Gastrocnemius medialis (tissue), 4 donors: ENCODE measurements around the gene TULP3. TPM values are rescaled to one million over a fixed set of nuclear protein-coding genes. Genes with fewer than 3 reads are reported as not detected.

Source experiments
- ATAC-seq, 2 donors: fragments of 150-250 bp; one replicate each; pipeline ENCODE4 v1.9.1; 2016
- DNase-seq, 2 donors: peaks; one replicate each; pipeline ENCODE4 v3.0.0-alpha.2; 2019
- H3K27ac ChIP-seq, 4 donors: fragments of 200-600 bp; sonication (generic); 1 replicate in 1 of 4; 2 replicates in 3 of 4; pipeline ENCODE4 v1.5.1; 2016 to 2018; ENCODE audit warnings: mild to moderate bottlenecking in 2 of 4, moderate library complexity in 1 of 4
- H3K27me3 ChIP-seq, 3 donors: fragments of 200-600 bp; sonication (generic) in 2 of 3; 1 replicate in 1 of 3; 2 replicates in 2 of 3; pipeline versions ENCODE4 v1.5.1 to v1.6.0; 2016 to 2019; ENCODE audit warnings: mild to moderate bottlenecking in 1 of 3, moderate library complexity in 1 of 3
- H3K36me3 ChIP-seq, 2 donors: fragments of 200-600 bp; sonication (generic) in 1 of 2; one replicate each; pipeline ENCODE4 v1.5.1; 2017 to 2018
- H3K4me1 ChIP-seq, 2 donors: fragments of 200-600 bp; sonication (generic) in 1 of 2; one replicate each; pipeline ENCODE4 v1.5.1; 2016 to 2017; ENCODE audit warnings: mild to moderate bottlenecking in 2 of 2
- H3K4me3 ChIP-seq, 4 donors: fragments of 200-600 bp; sonication (generic) in 3 of 4; 1 replicate in 1 of 4; 2 replicates in 3 of 4; pipeline ENCODE4 v1.5.1; 2016 to 2019; ENCODE audit warnings: mild to moderate bottlenecking in 2 of 4
- H3K9me3 ChIP-seq, 3 donors: fragments of 200-600 bp; sonication (generic) in 2 of 3; 1 replicate in 1 of 3; 2 replicates in 2 of 3; pipeline ENCODE4 v1.5.1; 2016 to 2019
- CTCF ChIP-seq, 5 experiments: fragments of 450-650 bp in 3 of 5; fragments of 200-600 bp in 2 of 5; sonication (generic) in 2 of 5; IDR thresholded peaks in 4 of 5; conservative IDR thresholded peaks in 1 of 5; 1 replicate in 4 of 5; 2 replicates in 1 of 5; pipeline ENCODE4 v1.5.1; 2016 to 2019; ENCODE audit warnings: antibody characterized with exemption in 5 of 5, mild to moderate bottlenecking in 3 of 5, moderate library complexity in 3 of 5
- POLR2A ChIP-seq, 2 donors: fragments of 450-650 bp; IDR thresholded peaks; one replicate each; pipeline ENCODE4 v1.6.1; 2017; ENCODE audit warnings: antibody characterized with exemption in 2 of 2, mild to moderate bottlenecking in 2 of 2, moderate library complexity in 2 of 2
- in situ Hi-C, 4 donors: fragments of 200-750 bp; cut with MboI; loops; one replicate each; pipeline versions ENCODE4 v1.15.0 to v1.8.0; 2017; ENCODE audit warnings: low sequenced_read_pairs in 4 of 4
- intact Hi-C: fragments of 100-400 bp; cut with DNase I; formaldehyde crosslinking; loops from one replicate; pipeline ENCODE4 v1.15.1; 2023; ENCODE audit warnings: low total_unique reads
- total RNA-seq, 4 donors: library from RNA; depleted of rRNA; stranded (reverse); fragments of >200 nt; gene quantifications; one replicate each; pipeline versions ENCODE4 v1.1.0 to v1.2.3, GENCODE V29; 2016

The TULP3 gene
- total RNA-seq, 4 donors from 2014 or later, result 2.8 to 15.8 (median 11.2) TPM

- Histone ChIP-seq H3K27me3 (no peaks in the 10 kb centered on the region), H3K27ac (peak overlapping the region; percentile 90 to 96 (median 92)), H3K9me3 (no peaks in the 10 kb centered on the region), H3K4me3 (peak overlapping the region; percentile 89 to 96 (median 93)), H3K36me3 (no peaks in the 10 kb centered on the region), H3K4me1 (peaks cover 15 to 19% of the 10 kb centered on the region in 2 donors)
- in situ Hi-C loops, result loop anchor here in 1 of 4 donors (25.0 kb wide), 1 partner anchor 147 kb away; no protein-coding TSS in a partner anchor
- DNase-seq (no peak), ATAC-seq (no peak)
- TF ChIP-seq CTCF (IDR thresholded peaks at IDR 0.05 in 4 of 5, conservative IDR thresholded peaks at IDR 0.05 in 1 of 5) (no peak), POLR2A (IDR thresholded peaks at IDR 0.05) (no peak)
- intact Hi-C loops, result loop anchor here (1.0 to 10.0 kb wide), 4 partner anchors 13 to 365 kb away; partner anchors contain the start of genes FOXM1, RHNO1 and TEAD4
Observed at GRCh38 chr12:2890001-2890387, 697 bp upstream of the TULP3 start.

DNA sequence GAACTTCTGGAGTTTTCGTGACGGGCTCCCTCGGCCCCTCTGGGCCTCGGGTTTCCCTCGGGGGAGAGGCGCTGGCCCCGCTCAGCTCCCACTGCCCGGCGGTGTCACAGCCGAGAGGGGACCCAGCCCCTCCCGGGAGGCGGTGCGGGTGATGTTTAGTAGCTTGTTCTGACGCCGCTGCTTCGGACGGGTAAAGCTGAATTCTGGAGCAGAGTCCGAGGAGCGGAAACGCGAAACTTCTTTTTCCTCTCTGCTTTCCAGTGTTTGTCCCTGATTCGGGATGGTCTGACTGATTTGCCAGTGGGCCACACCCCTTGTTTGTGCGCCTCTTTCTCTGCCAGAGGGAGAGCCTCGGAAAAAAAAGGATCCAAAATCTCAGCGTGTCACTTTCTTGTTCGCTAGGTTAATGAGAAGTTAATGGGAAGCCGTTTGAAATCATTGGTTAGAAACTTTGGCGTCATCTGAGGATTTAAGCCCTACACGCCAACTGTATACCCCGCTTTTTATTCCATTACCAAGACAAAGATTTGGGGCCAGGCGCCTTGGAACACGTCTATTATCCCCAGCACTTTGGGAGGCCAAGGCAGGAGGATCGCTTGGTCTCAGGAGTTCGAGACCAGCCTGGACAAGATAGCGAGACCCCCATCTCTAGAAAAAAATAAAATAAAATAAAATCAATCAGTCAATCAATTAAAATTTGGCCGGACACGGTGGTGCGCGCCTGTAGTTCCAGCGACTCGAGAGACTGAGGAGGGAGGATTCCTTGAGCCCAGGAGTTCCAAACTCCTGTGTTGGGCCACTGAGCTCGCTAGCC, 756 bp downstream of the TULP3 start:
- Histone ChIP-seq H3K4me1 (peaks cover 21 to 28% of the 10 kb centered on the region in 2 donors), H3K9me3 (no peaks in the 10 kb centered on the region), H3K4me3 (peak overlapping the region; percentile 89 to 96 (median 93)), H3K27ac (peak overlapping the region; percentile 90 to 96 (median 92)), H3K36me3 (no peaks in the 10 kb centered on the region), H3K27me3 (no peaks in the 10 kb centered on the region)
- ATAC-seq (peak; percentile 53 to 61), DNase-seq (peak; percentile 16 to 38)
- intact Hi-C loops (loop anchor here (1.0 to 10.0 kb wide), 4 partner anchors 31 to 363 kb away; partner anchors contain the start of gene TEAD4), in situ Hi-C loops (loop anchor here in 1 of 4 donors (25.0 kb wide), 1 partner anchor 146 kb away; no protein-coding TSS in a partner anchor)
- TF ChIP-seq POLR2A (IDR thresholded peaks at IDR 0.05) (no peak), CTCF (IDR thresholded peaks at IDR 0.05 in 4 of 5, conservative IDR thresholded peaks at IDR 0.05 in 1 of 5) (no peak)

DNA sequence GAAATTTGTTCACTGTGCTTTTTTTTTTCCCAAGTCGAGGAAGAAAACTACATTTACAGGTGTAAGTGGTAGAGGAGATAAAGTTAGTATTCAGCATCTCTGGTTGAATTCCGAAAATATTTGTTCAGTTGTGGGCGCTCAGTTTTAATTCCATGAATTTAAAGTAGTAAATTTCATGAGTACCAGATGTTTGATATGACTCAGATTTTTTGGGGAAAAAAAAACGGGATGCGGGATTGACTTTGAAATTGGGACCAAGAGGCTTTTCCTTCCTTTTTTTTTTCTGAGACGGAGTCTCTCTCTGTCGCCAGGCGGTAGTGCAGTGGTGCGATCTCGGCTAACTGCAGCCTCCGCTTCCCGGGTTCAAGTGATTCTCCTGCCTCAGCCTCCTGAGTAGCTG, 1.6 kb downstream of the TULP3 start:
- no peaks in the 10 kb centered on the region for H3K36me3 ChIP-seq
- peaks cover 23 to 31% of the 10 kb centered on the region in 2 donors for H3K4me1 ChIP-seq
- peak overlapping the region in 3 of 4 donors; percentile 13 to 96 (median 94) for H3K27ac ChIP-seq
- H3K9me3 ChIP-seq, result no peaks in the 10 kb centered on the region
- in situ Hi-C loops (loop anchor here in 1 of 4 donors (25.0 kb wide), 1 partner anchor 145 kb away; no protein-coding TSS in a partner anchor), intact Hi-C loops (loop anchor here (1.0 to 10.0 kb wide), 3 partner anchors 30 to 363 kb away; partner anchors contain the start of gene TEAD4)
- no peak for TF ChIP-seq POLR2A (IDR thresholded peaks at IDR 0.05)
- no peak for DNase-seq
- no peak for ATAC-seq
- H3K4me3 ChIP-seq, result peak overlapping the region in 2 of 4 donors; percentile 92 to 96
- no peaks in the 10 kb centered on the region for H3K27me3 ChIP-seq

GRCh38 chr12:2893007-2893406, 2.3 kb downstream of the TULP3 start:
- no peaks in the 10 kb centered on the region for H3K27me3 ChIP-seq
- no peak for ATAC-seq
- no peaks in the 10 kb centered on the region for H3K9me3 ChIP-seq
- intact Hi-C loops, result loop anchor here (5.0 to 10.0 kb wide), 2 partner anchors 64 to 362 kb away; partner anchors contain the start of gene TEAD4
- peak overlapping the region in 3 of 4 donors; percentile 13 to 34 (median 23) for H3K27ac ChIP-seq
- H3K4me3 ChIP-seq, result peak overlapping the region in 1 of 4 donors; percentile 1
- DNase-seq, result peak; percentile 10 to 31
- in situ Hi-C loops, result loop anchor here in 1 of 4 donors (25.0 kb wide), 1 partner anchor 144 kb away; no protein-coding TSS in a partner anchor
- peaks cover 23 to 31% of the 10 kb centered on the region in 2 donors for H3K4me1 ChIP-seq
- TF ChIP-seq CTCF (IDR thresholded peaks at IDR 0.05 in 4 of 5, conservative IDR thresholded peaks at IDR 0.05 in 1 of 5) (no peak), POLR2A (IDR thresholded peaks at IDR 0.05) (no peak)
- no peaks in the 10 kb centered on the region for H3K36me3 ChIP-seq

DNA sequence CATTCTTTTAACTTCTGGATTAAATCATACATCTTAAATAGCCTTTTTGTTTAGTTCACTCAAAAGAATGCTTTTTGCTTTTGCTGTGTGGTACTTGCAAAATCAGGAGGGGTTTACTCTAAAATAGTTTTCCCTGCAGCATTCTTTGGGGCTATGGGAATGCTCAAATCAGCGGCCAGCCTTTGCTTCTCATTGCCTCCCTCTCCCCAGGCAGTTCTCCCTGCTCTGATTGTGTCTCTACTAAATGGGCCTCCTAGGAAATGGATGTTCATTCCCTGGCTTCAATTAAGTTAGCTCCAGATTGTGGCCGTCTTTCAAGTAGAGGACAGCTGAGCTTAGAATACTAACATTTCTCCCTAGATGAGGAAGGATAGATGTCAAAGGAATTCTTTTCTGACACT, 4.4 kb downstream of the TULP3 start:
- TF ChIP-seq CTCF (IDR thresholded peaks at IDR 0.05 in 4 of 5, conservative IDR thresholded peaks at IDR 0.05 in 1 of 5), result no peak
- in situ Hi-C loops, result loop anchor here in 1 of 4 donors (25.0 kb wide), 1 partner anchor 142 kb away; no protein-coding TSS in a partner anchor
- H3K4me1 ChIP-seq, result peaks cover 21 to 31% of the 10 kb centered on the region in 2 donors

More for the DNA sequence above, 4.4 kb downstream of the TULP3 start:
- H3K27me3 ChIP-seq, result no peaks in the 10 kb centered on the region
- ATAC-seq, result no peak
- no peaks in the 10 kb centered on the region for H3K36me3 ChIP-seq
- H3K4me3 ChIP-seq, result no peak overlapping the region
- intact Hi-C loops, result loop anchor here (10.0 kb wide), 1 partner anchor 360 kb away; no protein-coding TSS in a partner anchor
- H3K9me3 ChIP-seq, result no peaks in the 10 kb centered on the region
- DNase-seq, result no peak
- peak overlapping the region in 1 of 4 donors; percentile 16 for H3K27ac ChIP-seq
